AML-193 (cell line): ENCODE data around the gene FAU.
"Not testable (repeated sequence)": the region's sequence is repeated elsewhere in the genome, so short reads cannot be mapped to it uniquely, and the experiment has no call there.

Source experiments
- DNase-seq, 2 experiments: peaks; one replicate each; lab custom pipeline; 2025; lab: John Stamatoyannopoulos, UW

Gene FAU

DNA sequence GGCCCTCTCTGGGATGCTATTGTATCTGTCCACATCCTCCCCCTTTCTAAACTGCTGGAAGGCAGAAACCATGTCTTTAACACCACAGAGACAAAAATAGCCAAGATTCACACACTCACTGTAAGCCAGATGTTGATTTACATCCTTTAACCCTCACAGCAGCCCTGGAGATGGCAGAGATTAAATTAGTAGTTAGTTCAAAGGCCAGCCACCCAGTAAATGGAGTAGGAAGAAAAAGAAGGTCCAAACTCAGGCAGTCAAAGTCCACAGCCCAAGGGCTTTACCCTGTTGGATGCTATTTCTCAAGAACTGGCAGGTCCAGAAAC is 2.3 kb downstream of the FAU start:
- no peak for DNase-seq

DNA sequence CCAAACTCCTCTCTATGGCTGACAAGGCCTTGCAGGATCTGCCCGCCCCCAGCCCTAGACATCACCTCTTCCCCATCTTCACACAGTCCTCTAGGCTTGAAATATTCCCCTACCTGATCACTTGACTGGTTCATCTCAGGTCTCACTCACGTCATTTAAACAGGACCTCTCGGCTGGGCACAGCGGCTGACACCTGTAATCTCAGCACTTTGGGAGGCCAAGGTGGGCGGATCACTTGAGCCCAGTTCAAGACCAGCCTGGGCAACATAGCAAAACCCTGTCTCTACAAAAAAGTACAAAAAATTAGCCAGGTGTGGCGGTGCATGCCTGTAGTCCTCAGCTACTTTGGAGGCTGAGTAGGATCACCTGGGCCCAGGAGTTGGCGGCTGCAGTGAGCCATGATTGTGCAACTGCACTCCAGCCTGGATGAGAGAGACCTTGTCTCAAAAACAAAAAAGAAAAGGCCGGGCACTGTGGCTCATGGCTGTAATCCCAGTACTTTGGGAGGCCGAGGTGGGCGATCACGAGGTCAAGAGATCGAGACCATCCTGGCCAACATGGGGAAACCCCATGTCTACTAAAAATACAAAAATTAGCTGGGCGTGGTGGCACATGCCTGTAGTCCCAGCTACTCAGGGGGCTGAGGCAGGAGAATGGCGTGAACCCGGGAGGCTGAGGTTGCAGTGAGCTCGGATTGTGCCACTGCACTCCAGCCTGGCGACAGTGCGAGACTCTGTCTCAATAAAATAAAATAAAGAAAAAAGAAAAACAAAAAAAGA is 2.9 kb downstream of the FAU start:
- not testable (repeated sequence) for DNase-seq

GRCh38 chr11:65118097-65118837 is 3.7 kb downstream of the FAU start:
- DNase-seq, result no peak

GRCh38 chr11:65117206-65118096 is 4.5 kb downstream of the FAU start, which contains the start of gene ZNHIT2:
Gene ZNHIT2 (minus strand): TSS chr11:65117701. CDS start chr11:65117653, 48 bp downstream.
- peak; percentile 94 to 97 for DNase-seq

- no peak for DNase-seq
These were observed 5.3 kb downstream of the FAU start for GRCh38 chr11:65116370-65117205.

GRCh38 chr11:65115361-65116082 is 6.4 kb downstream of the FAU start:
- DNase-seq, result no peak

DNA sequence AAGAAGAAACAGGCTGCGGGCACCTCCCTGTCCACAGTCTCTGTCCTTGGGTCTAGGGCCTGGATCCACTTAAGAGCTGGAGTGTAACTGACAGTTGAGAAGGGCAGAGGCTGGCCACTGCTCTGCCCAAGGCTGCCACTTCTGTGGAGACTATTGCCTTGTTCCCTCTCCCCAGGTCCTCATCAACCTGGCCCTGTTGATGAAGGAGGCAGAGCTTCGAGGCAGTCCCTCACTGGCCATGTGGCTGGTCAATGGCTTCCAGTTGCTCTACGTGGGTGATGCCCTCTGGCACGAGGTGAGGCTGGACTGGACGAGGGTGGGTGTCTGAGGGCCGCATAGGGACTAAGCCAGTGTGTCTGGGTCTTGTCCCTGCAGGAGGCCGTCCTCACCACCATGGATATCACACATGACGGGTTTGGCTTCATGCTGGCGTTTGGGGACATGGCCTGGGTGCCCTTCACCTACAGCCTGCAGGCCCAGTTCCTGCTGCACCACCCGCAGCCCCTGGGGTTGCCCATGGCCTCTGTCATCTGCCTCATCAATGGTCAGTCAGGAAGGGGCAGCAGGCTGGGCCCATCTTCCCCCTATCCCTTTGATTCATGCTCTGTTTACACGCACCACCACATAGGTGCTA is 7.3 kb downstream of the FAU start:
- no peak for DNase-seq

- no peak for DNase-seq
These were observed 8.1 kb downstream of the FAU start for GRCh38 chr11:65113839-65114238.

GRCh38 chr11:65113361-65113756 is 8.6 kb downstream of the FAU start:
- DNase-seq, result no peak

GRCh38 chr11:65112546-65113360 is 9.2 kb downstream of the FAU start:
- DNase-seq, result peak; percentile 46 to 56

GRCh38 chr11:65111744-65112545 is 10.0 kb downstream of the FAU start, which contains the start of gene TM7SF2:
Gene TM7SF2 (plus strand): TSS chr11:65111872. CDS start chr11:65112016, 144 bp downstream.
- DNase-seq, result peak; percentile 81 to 86

- DNase-seq, result no peak
These were observed 10.7 kb downstream of the FAU start for GRCh38 chr11:65111159-65111743.

DNA sequence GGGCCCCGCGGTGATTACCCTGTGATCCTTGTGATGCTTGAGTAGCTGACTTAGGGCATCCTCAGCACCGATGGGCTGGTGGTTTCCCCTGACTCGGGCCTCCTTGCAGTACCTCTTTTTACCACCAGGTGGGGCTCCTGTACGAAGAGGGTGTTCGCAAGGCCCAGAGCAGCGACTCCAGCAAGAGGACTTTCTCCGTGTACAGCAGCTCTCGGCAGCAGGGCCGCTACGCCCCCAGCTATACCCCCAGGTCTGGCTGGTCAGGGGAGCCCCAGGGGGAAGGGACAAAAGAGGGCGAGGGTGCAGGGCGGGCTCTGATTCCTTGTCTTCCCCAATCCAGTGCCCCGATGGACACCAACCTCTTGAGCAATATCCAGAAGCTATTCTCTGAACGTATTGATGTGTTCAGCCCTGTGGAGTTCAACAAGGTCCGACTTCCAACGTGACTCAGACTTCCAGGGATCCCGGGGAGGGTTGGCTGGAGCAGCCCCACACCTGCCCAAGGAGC is 11.5 kb downstream of the FAU start:
- peak; percentile 65 to 82 for DNase-seq

- DNase-seq, result no peak
These were observed 12.4 kb downstream of the FAU start for GRCh38 chr11:65109231-65110198.

- DNase-seq, result no peak
These were observed 13.3 kb downstream of the FAU start for GRCh38 chr11:65108469-65109123.
